Peyer's patch (tissue), 4 donors: ENCODE data around the gene IL16. TPM values are rescaled to one million over a fixed set of nuclear protein-coding genes. Genes with fewer than 3 reads are reported as not detected.
A peak's percentile ranks its signal among the peaks of the same experiment; 100 is the strongest.

Experiments
- DNase-seq, 3 donors: peaks; one replicate each; pipeline ENCODE4 v3.0.0-alpha.2; 2017 to 2019
- H3K27ac ChIP-seq, 4 donors: fragments of 200-600 bp; sonication (generic); one replicate each; pipeline ENCODE4 v1.5.1; 2016 to 2019
- H3K27me3 ChIP-seq, 2 donors: fragments of 200-600 bp; sonication (generic); one replicate each; pipeline ENCODE4 v1.5.1; 2019
- H3K36me3 ChIP-seq, 3 donors: fragments of 200-600 bp; sonication (generic); one replicate each; pipeline ENCODE4 v1.5.1; 2016 to 2019
- H3K4me1 ChIP-seq, 4 donors: fragments of 200-600 bp; sonication (generic); one replicate each; pipeline ENCODE4 v1.5.1; 2016 to 2019
- H3K4me3 ChIP-seq, 4 donors: fragments of 200-600 bp; sonication (generic); 1 replicate in 3 of 4; 2 replicates in 1 of 4; pipeline ENCODE4 v1.5.1; 2016 to 2019; ENCODE audit warnings: mild to moderate bottlenecking in 1 of 4
- H3K9me3 ChIP-seq, 4 donors: fragments of 200-600 bp; sonication (generic); one replicate each; pipeline ENCODE4 v1.5.1; 2016 to 2019; ENCODE audit warnings: mild to moderate bottlenecking in 1 of 4
- CTCF ChIP-seq, 6 experiments: fragments of 450-650 bp in 4 of 6; fragments of 200-600 bp in 2 of 6; sonication (generic) in 1 of 6; IDR thresholded peaks; one replicate each; pipeline ENCODE4 v1.5.1; 2017 to 2019; ENCODE audit warnings: antibody characterized with exemption in 6 of 6, mild to moderate bottlenecking in 3 of 6, moderate library complexity in 1 of 6
- POLR2A ChIP-seq, 2 donors: fragments of 450-650 bp; IDR thresholded peaks; one replicate each; pipeline ENCODE4 v1.5.1; 2017; ENCODE audit warnings: antibody characterized with exemption in 2 of 2, mild to moderate bottlenecking in 2 of 2, moderate library complexity in 2 of 2
- total RNA-seq, 4 donors: library from RNA; depleted of rRNA; stranded (reverse); fragments of >200 nt; gene quantifications; one replicate each; pipeline ENCODE4 v1.1.0, GENCODE V29; 2016

IL16 gene
- total RNA-seq, 4 donors from 2014 or later, result 6.3 to 115 (median 11.6) TPM

GRCh38 chr15:81301815-81302399 is 105.2 kb downstream of the IL16 start:
- Histone ChIP-seq H3K4me3 (peak overlapping the region in 3 of 4 donors; percentile 7 to 64 (median 14)), H3K9me3 (no peaks in the 10 kb centered on the region), H3K27me3 (no peaks in the 10 kb centered on the region), H3K27ac (peak overlapping the region; percentile 51 to 93 (median 73)), H3K36me3 (peaks cover 0 to 18% (median 0%) of the 10 kb centered on the region in 3 donors), H3K4me1 (peaks cover 0 to 19% (median 10%) of the 10 kb centered on the region in 4 donors)
- TF ChIP-seq CTCF (IDR thresholded peaks at IDR 0.05), result no peak
- no peak for TF ChIP-seq POLR2A (IDR thresholded peaks at IDR 0.05)
- DNase-seq, result peak; percentile 15 to 87 (median 83)

DNA sequence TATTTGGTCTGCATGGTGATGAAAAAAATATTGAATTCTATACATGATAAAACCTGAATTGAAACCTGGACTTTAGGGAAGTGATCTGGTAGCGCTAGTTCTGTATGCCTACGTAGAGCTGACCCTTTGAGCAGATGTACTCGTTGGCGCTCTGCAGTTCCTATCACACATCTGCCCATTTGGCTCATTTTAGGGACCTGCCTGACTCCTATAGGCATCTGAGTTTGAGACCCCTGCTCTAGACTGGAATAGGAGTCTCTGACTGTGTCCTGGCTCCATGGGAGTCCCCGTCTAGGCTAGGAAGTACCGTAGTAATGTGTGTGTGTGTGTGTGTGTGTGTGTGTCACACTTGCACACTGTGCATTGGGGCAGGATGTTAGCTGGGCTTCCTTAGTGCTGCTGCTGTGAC is 106.0 kb downstream of the IL16 start:
- Histone ChIP-seq H3K9me3 (no peaks in the 10 kb centered on the region), H3K27ac (peak overlapping the region; percentile 51 to 93 (median 73)), H3K36me3 (peaks cover 0 to 26% (median 0%) of the 10 kb centered on the region in 3 donors), H3K27me3 (no peaks in the 10 kb centered on the region), H3K4me3 (peak overlapping the region in 1 of 4 donors; percentile 29), H3K4me1 (peaks cover 0 to 19% (median 10%) of the 10 kb centered on the region in 4 donors)
- TF ChIP-seq POLR2A (IDR thresholded peaks at IDR 0.05) (no peak), CTCF (IDR thresholded peaks at IDR 0.05) (no peak)
- peak in 2 of 3 donors; percentile 46 to 57 for DNase-seq

- Histone ChIP-seq H3K27ac (peak overlapping the region; percentile 28 to 93 (median 72)), H3K9me3 (no peaks in the 10 kb centered on the region), H3K27me3 (no peaks in the 10 kb centered on the region), H3K4me1 (peaks cover 0 to 19% (median 10%) of the 10 kb centered on the region in 4 donors), H3K4me3 (peak overlapping the region in 1 of 4 donors; percentile 29), H3K36me3 (peaks cover 0 to 27% (median 0%) of the 10 kb centered on the region in 3 donors)
- DNase-seq, result peak in 2 of 3 donors; percentile 37 to 47
- TF ChIP-seq CTCF (IDR thresholded peaks at IDR 0.05), result no peak
- TF ChIP-seq POLR2A (IDR thresholded peaks at IDR 0.05), result no peak
Observed at GRCh38 chr15:81303244-81304225, 106.9 kb downstream of the IL16 start.

- DNase-seq, result peak in 2 of 3 donors; percentile 68 to 69
- TF ChIP-seq CTCF (IDR thresholded peaks at IDR 0.05) (no peak), POLR2A (IDR thresholded peaks at IDR 0.05) (no peak)
- Histone ChIP-seq H3K36me3 (peaks cover 0 to 27% (median 0%) of the 10 kb centered on the region in 3 donors), H3K9me3 (no peaks in the 10 kb centered on the region), H3K27me3 (no peaks in the 10 kb centered on the region), H3K4me3 (no peak overlapping the region), H3K4me1 (peaks cover 0 to 19% (median 10%) of the 10 kb centered on the region in 4 donors), H3K27ac (peak overlapping the region; percentile 26 to 93 (median 60))
Observed at GRCh38 chr15:81304226-81304625, 107.5 kb downstream of the IL16 start.

DNA sequence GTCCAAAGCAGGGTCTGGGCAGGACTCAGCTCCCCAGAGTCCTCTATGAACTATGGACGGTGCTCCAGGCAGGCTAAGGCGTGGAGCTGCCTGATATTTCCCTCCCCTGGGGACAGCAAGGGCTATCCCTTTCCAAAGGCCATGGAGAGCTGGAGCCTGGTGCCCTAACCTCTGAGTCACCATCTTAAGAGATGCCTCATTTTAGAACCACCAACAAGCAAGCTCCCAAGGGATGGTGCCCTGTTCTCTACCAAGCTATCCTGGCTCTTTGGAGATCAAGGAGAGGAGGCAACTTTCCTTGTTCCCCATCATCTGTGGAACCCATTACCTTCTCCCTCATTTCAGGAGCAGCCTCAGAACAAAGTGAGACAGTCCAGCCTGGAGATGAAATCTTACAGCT is 111.6 kb downstream of the IL16 start:
- TF ChIP-seq POLR2A (IDR thresholded peaks at IDR 0.05) (no peak), CTCF (IDR thresholded peaks at IDR 0.05) (no peak)
- peaks cover 0 to 36% (median 0%) of the 10 kb centered on the region in 3 donors for H3K36me3 ChIP-seq

More for the DNA sequence above, 111.6 kb downstream of the IL16 start:
- Histone ChIP-seq H3K4me3 (no peak overlapping the region), H3K9me3 (no peaks in the 10 kb centered on the region), H3K27me3 (no peaks in the 10 kb centered on the region), H3K4me1 (peaks cover 0 to 29% (median 12%) of the 10 kb centered on the region in 4 donors), H3K27ac (no peak overlapping the region)
- peak in 2 of 3 donors; percentile 26 to 40 for DNase-seq
